GF-D8 (cell line): ENCODE results near the gene WDR48.

Source experiments
- DNase-seq: peaks from one replicate; lab custom pipeline; 2025; lab: John Stamatoyannopoulos, UW

Gene WDR48

DNA sequence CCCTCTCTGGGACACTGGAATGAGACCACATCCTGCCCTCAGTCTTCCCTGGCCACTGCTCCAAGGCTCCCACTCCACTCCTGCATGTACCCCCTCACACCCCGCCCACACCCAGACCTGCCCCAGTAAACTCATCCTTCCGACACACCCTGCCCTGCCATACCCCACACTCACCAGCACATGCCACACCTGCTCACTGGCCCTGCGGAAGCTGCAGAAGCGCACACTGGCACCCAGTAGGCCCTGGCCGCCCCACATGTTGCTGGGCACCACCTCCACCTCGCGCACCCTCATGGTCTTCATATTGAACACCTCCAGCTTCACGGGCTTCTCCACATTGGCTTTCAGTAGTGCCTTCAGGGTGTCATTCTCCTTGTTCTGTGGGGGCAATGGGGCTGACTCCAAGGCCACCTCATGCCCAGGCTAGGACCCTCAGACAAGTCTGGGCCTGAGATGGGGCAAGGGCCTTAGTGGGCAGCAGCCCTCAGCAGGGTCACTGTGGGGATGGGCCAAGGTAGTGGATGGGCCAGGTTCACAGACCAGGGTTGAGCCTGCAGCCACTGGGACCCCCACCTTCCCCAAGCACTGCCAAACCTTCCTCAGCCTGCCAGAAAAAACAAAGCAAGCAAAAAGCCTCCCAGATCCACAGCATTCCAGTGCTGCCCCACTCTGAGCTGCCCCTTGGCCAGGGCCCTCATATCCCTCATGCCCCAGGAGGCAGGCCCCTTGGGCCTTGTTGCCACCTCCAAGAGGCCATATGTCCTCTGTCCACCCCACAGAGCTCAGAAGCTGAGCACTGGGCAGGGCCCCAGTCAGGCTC is 50.9 kb downstream of the WDR48 start:
- DNase-seq: no peak

DNA sequence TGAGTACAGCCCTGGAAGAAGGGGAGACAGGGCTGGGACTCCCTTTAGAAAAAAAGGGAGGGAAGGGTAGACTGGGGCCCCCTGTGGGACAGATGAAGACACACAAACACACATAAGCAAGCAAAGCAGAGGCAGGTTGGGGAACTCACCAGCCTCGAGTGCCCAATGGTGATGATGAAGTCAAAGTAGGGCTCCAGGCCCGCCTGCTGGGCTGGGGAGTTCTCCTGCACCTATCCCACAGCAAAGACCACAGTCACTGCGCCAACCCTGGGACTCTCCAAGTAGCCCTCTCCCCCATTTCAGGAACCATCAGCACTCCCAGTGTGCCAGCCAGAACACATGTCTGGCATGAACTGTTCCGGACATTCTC is 51.5 kb downstream of the WDR48 start:
- no peak for DNase-seq

DNA sequence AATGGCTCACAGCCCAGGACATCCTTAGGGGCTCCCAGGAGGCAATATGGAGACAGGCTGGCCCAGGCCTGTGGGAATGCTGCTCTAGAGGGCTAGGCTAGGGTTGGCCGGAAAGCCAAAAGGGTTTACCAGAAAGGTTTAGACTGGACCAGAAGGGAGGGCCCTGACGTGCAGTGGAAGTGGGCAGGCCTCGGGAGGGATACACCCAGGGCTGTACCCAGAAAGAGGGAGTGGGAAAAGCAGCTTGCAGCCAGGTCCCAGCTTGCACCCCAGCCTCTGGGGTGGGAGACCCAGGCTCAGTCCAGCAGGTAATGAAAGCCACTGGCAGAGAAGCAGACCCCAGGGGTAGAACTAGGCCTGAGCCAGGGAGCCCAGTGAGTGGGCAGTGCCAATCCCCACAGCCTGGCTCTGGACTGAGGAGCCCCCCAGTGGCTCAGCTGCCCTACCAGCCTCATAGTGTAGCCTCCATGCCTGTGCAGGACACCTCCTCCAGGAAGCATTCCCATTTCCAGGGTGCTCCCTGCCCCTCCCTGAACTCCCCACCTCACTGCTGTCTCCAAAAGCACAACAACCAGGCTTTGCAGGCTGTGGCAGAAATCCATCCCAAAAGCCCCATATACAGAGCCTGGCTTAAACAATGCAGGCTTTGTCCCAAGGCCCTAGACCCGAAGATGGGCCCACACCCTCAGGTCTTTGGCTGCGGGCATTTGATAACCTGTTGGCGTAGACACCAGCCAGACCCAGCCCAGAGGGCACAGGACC is 52.2 kb downstream of the WDR48 start:
- no peak for DNase-seq

DNA sequence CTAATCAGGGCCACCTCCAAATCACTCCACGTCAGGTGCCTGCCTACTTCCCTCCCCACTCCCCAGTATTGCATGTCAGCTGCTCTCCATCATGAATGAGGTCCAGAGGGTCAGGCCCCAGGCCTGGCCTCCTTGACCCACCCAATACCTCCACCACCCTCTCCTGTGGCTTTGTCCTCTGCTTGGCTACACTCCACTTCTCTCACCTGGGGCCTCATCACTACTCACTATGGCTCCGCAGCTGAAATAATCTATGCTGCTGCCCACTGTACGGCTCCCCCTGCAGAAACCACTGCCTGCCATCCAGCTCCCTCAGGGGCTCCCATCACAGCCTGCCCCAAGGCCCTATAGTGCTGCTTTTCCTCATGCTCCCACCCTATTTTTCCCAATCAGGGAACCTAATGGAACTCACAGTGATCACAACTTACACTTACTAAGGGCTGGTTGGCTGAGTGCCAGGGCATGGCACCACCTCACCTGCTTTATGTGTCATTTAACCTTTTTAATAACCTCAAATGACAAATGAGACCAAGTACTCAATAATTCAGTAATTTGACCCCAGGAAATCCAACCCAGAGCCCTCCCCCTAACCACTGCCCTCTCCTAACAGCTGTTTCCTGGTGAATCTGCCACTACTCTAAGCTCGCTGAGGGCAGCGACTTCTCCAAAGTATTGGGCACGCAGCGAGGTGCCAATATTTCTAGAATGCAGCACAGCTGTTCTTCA is 53.3 kb downstream of the WDR48 start:
- DNase-seq: no peak

DNA sequence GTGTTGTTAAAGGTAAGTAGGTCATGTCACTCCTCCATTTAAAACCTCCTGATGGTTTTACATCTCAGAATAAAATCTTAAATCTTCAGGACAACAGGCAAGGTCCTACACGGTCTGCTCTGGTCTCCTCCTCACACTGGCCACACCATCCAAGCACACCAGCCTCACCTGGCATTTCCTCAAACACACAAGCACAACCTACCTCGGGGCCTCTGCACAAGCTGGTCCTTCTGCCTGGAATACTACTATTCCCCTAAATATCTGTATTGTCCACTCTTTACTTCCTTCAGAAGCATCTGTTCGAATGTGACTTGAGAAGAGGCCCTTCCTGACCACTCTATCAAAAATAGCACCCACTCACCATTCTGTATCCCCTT is 53.9 kb downstream of the WDR48 start:
- no peak for DNase-seq

DNA sequence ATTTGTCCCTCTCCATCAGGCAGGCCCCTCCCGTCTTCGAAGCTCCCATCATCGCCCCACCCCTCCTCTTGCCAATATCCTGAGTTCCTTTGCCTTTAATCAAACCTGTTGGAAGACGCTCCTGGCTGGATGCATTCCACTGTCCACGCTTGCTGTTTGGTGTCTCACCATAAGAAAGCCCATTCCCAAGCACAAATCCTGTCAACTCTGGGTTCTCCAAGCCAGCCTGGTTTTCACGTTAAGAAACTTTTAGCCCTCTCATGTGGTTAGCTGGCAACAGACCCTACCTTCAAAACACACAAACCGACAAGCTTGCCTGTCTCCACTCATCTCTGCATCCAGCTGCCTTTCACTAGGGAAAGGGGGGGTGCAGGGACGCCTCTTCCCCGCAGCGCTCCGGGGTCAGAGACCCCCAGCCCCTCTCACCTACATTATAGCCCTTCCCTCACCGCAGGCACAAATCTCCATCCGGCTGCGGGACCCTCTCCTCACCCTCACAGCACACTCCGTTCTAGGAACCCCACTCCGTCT is 54.5 kb downstream of the WDR48 start:
- DNase-seq: no peak

DNA sequence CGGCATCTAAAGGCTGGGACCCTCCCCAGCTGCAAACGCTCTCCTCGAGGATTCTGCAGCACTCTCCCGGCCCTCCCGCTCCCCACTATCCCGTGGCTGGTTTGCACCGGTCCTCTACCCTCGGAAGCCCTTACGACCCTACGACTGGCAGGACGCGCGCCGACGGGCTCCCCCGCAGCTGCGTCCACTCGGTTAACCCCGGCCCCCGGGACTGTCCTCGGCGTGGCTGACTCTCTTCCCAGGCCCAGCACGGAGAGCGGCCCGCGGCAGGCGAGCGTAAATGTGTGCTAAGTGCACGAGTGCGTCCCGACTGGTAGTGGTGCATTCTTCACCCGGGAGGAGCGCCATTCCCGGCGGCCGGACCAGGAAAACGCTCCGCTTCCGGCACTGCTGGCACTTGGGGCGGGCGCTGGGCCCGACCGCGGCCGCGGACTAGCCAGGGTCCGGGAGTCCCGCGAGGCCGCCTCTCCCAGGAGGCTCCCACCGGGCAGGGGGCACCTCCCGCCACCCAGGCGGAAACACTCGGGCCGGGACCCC is 55.1 kb downstream of the WDR48 start:
- no peak for DNase-seq

DNA sequence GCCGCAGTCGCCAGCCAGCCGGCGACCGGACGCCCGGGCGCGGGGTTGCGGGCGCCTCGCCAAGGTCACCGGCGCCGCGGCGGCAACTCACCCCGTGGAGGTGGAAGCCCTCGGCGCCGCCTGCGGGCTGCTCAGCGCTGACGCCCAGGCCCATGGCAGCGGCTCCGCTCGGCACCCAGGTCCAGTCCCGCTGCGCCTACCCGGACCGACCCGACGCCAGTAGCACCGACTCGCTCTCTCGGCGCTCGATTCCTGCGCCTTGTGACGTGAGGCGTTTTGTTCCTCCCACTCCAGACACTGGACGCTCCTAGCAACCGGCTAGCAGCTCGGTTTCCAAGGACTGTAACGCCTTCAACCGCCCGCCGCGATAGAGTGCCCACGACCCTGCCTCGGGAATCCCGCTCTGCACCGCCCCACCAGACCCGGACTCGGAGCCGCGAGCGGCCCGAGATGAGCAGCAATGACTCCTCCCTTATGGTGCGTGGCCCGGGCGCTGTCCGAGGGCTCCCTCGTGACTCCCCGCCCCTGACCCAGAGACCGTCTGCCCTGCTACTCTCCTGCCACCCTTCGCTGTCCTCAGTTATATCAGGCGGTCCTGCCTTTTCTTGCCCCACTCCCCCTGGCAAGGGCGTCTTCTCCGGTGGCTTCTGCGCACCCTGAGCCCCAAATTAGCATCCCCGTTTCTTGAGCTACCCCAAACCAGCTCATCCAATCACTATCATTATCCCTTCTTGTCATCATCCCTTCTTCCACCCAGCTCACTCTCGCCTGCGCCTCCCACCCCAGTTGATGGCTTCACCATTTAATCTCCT is 55.8 kb downstream of the WDR48 start, which contains the start of the genes GORASP1 and TTC21A:
Gene GORASP1, minus strand, starts transcription at position 240 of the 812 bp plus-strand sequence. Its CDS starts 86 bp downstream, at position 154.
Gene TTC21A, plus strand, starts transcription at position 293 of the 812 bp plus-strand sequence. Its CDS starts 158 bp downstream, at position 451.
- DNase-seq: peak; percentile 32

DNA sequence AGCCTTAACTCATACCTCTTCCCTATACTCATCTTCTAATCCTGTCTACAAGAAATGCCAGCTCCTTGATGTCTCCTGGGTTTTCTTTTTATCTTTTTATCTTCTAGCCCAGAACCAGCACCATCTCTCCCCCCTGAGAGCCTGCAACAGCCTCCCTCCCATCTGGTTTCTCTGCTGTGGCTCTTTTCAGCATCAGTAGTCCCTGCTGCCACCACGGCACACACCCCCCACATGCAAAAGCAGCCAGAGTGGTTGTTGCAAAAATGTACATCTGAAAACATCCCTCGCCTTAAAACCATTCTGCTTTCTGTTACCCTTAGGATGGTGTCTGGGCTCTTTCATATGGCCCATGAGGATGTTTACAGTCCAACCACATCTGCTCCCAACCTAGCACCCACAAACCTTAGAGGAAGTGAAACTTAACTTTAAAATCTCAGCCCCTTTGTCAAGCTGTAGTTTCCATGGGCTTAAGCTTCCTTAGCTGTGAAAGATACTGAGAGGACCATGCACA is 56.4 kb downstream of the WDR48 start:
- DNase-seq: peak; percentile 4

DNA sequence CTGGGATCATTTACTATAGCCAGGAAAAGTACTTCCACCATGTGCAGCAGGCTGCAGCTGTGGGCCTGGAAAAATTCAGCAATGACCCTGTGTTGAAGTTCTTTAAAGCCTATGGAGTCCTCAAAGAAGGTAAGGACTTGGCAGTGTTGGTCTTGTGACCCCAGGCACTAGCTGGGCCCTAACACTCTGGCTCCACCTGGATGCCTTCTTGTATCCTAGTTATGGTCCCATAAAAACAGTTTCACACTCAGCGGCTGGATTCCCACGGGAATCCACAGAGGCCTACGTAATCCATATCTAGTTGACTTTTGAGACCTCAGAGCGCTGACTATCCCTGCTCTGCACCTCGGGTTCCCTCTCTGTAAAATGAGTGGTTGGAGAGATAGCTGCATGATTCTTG is 57.3 kb downstream of the WDR48 start:
- DNase-seq: no peak

DNA sequence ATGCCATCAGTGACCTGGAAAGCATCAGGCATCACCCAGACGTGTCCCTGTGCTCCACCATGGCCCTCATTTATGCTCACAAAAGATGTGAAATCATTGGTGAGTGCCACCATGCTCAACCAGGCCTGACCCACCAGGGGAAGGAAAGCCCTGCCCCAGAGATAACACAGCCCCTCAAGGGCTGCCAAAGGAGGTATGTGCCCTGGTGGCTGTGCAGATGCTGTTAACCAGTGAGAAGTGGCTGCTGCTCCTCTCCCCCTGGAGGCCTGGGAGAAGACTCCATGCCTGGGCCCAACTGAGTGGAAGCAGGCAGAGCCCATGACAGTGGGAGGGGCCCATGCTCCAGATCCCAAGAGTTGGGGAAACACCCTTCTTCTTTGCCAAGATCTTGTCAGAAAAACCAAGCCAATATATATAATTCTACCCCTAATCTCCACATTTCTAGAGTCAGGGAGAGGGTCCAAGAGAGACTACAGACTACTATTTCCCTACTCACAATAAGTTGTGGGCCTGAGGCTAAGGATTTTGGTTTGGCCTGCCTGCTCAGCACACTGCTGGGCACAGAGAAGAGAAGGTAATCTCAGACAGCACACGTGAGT is 58.3 kb downstream of the WDR48 start:
- no peak for DNase-seq

DNA sequence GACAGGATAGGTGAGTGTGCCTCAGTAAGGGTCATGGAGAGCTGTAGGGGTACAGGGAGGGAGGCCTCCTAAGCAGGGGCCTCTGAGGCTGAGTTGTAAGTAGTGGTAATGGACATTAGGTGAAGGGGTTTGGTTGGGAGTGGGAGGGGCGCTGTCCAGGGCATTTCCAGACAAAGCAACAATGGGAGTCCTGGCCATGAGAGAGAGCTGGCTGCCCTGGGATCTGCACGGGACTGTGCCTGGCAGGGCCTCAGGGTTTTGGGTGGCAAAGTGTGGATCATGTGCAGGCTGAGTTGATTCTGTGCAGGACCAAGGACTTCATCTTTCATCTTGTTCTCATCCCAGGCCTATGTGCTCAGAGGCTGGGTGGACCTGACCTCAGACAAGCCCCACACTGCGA is 60.3 kb downstream of the WDR48 start:
- DNase-seq: no peak

DNA sequence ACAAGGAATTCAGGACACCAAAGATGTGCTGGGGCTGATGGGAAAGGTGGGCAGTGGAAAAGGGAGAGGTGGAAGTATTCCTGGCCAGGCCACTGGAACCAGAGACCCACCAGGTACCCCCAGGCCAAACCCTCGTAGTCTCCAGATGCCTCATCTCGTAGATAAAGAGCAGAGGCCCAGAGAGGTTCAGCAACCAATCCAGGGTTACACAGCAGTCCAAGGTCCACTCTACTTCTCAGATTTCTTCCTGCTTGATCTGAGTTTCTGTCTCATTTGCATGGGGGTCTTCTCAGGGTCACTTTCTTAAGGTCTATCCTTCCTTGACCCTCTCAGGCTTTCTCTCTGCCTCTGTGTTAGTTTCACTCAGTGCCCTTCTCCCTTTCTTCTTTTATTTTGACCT is 60.7 kb downstream of the WDR48 start:
- no peak for DNase-seq

DNA sequence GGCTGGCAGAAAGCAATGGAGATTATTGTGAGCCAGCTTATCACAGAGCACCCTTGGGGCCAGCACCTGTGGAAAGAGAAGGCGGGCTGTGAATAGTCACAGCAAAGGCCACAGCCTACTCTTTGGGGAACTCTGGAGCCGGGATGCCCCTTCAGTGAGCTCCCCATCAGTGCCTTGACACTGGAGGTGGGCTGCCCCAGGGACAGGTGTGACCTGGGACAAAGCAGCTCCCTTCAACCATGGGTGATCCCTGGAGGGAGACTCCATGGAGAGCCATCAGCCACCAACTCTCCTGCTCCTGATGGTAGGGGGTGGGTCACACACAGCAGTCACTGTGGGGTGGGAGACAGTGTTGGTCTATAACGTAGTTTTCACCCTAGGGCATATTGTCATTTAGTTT is 61.5 kb downstream of the WDR48 start:
- DNase-seq: no peak

DNA sequence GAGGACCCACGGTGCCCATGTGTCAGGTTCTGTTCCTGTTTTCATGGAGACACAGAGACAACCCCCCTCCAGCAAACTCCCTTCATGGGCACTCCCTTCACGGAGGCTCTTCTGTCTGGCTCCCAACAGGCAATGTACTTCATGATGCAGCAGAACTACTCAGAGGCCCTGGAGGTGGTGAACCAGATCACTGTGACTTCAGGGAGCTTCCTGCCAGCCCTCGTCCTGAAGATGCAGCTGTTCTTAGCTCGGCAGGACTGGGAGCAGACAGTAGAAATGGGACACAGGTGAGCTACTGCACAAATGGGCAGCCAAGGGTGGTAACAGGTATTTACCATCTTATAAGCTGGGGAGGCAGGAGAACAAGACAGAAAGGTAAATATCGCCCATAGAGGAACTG is 62.6 kb downstream of the WDR48 start:
- no peak for DNase-seq

DNA sequence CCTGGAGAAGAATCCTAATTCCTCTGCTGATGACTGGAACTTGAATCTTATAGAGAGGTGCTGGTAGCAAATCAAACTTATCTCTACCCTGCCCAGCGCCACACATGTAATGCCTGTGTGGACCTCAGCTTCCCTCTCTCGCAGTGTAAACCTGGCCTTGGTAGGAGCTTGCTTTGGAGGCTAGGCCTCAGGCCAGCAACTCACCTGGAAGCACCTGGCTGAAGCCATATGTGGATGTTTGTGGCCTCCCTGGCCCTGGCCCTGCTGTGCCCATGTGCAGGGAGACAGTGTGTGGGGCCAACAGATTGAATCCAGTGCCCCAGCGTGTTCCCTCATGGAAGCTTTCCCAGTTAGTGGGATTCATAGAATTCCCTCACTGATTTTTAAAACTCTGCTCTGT is 64.1 kb downstream of the WDR48 start:
- no peak for DNase-seq

DNA sequence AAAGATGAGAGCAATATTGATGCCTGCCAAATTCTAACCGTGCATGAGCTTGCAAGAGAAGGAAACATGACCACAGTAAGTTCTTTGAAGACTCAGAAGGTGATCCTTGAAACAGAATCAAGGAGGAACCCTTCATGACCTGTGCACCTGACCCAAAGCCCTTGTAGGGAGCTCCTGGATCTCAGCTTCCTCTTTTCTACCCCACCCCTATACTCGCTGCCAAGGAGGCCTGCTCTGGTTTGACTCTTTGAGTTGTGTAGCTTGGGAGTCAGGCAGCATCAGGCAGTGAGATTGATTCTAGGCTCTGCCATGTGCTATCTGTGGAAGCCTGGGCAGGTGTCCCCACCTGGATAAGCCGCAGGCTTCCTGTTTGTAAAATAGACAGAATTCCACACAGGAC is 66.3 kb downstream of the WDR48 start:
- DNase-seq: no peak

DNA sequence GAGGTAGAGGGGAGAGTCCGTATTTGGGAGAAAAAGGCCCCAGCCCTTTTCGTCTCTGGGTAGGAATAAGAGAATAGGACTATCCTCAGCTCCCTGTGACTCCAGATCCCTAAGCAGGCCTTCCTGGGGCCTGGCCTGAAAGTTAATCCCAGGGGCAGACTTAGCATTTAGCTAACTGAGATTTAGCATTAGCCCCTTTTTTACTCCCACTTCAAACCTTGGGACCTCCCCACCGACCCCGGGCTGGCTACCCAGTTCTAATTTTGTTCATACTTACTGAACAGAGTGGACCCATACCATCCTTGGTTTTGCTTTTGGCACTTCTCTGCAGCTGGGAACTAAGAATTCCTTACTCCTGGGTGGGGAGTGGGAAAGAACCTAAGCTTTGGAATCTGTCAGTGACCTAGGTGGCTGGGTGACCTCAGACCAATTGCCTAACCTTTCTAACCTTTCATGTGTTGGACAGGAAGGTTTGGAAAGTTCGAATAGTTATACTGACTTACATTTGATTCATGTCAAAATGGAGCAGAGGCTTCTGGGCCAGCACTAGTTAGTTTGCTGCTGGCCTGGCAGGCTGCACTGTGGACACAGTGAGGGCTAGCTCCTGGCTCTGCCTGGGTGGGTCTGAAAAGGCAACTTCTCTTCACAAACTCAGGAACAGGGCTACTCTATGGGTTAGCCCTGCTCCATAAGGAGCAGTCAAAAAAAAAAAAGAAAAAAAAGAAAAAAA is 67.3 kb downstream of the WDR48 start:
- no peak for DNase-seq

DNA sequence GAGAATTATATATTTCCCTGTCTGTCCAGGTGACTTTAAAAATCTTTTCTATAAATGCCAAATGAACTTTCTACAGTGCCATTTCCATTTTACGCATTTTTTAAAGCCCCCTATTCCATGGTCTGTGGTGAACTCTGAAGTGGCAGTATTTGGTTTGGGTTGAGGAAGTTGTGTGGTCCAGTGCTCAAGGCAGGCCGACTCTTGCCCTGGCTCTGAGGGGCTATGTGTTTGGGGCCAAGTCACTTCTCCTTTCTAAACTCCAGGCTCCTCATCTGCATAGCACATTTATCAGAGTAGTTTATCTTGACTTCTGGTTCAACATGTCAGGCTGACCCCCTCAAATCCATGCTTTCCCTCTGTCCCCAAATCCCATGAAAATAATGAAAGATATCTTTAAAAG is 69.8 kb downstream of the WDR48 start:
- no peak for DNase-seq

DNA sequence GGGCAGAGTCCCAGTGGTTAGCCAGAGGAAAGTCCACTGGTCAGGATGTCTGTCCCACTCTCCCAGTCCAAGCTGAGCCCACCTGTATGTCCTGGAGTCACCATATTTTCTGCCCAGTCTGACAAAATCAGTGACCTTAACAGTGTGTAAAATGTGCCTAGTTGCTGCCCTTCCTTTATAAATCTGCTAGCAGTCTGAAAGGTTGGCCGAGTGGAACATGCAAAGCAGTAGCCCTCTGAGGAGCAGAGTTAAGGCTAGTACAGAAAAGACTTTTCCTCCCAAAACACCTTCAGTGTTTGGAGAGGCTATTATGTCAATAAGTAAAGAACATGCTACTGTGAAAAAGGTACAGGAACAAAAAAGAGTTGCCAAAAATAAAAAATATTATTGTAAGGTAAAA is 71.0 kb downstream of the WDR48 start:
- DNase-seq: no peak
